GM12891 (cell line): Measurements from ENCODE around the gene HS6ST3.

Source experiments
- DNase-seq: peaks from one replicate; pipeline ENCODE4 v3.0.0; 2011; ENCODE audit warnings: low spot score; ENCODE audit not compliant: insufficient read length
- FAIRE-seq: peaks from 2 replicates; lab custom pipeline; 2011; peaks lifted over from hg19 to GRCh38; lab: Jason Lieb, UNC
- PAX5 ChIP-seq: IDR thresholded peaks from 2 replicates; pipeline ENCODE4 v1.6.1; 2011; ENCODE audit warnings: low read length, moderate library complexity, mild to moderate bottlenecking; ENCODE audit not compliant: insufficient read depth, severe bottlenecking
- POLR2A ChIP-seq: IDR thresholded peaks from 2 replicates; pipeline ENCODE4 v1.6.1; 2011; ENCODE audit warnings: low read depth, low read length, control low read depth
- POLR2AphosphoS5 ChIP-seq: IDR thresholded peaks from 2 replicates; pipeline ENCODE4 v1.6.1; 2011; ENCODE audit warnings: low read depth, low read length, control low read depth
- POU2F2 ChIP-seq: IDR thresholded peaks from 2 replicates; pipeline ENCODE4 v1.6.1; 2011; ENCODE audit warnings: low read depth, mild to moderate bottlenecking, control low read depth, low read length, moderate library complexity
- SPI1 ChIP-seq: IDR thresholded peaks from 2 replicates; pipeline ENCODE4 v1.6.1; 2011; ENCODE audit warnings: low read depth, low read length, control low read depth
- TAF1 ChIP-seq: IDR thresholded peaks from 2 replicates; pipeline ENCODE4 v1.6.1; 2011; ENCODE audit warnings: low read depth, low read length, control low read depth

The HS6ST3 gene

DNA sequence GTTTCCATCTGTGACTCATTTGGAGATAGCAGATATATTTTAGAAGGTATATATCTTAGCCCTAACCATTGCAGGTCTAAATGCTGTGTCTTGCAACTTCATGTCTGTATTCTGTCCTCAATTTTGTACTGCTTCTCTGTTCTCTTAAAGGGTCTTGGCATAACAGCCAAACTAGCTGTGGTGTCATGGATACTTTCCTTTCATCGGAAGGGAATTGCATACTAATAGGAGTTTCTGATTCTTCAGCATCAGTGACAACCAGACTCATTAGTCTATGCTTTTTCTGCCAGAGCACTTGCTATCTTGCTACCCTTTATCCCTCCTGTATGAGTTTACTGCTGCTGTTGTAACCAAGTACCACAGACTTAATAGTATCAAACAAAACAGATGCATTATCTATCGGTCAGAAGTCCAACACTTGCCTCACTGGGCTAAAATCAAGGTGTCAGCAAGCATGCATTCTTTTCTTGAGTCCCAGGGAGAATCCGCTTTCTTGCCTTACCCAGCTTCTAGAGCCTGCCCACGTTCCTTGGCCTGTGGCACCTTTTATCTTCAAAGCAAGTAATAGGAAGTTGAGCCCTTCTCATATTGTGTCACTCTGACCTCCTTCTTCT lies 253.1 kb downstream of the HS6ST3 start:
- TF ChIP-seq TAF1 (no peak), PAX5 (no peak), SPI1 (no peak), POU2F2 (no peak), POLR2AphosphoS5 (no peak), POLR2A (no peak)
- DNase-seq = no peak
- no peak for FAIRE-seq

DNA sequence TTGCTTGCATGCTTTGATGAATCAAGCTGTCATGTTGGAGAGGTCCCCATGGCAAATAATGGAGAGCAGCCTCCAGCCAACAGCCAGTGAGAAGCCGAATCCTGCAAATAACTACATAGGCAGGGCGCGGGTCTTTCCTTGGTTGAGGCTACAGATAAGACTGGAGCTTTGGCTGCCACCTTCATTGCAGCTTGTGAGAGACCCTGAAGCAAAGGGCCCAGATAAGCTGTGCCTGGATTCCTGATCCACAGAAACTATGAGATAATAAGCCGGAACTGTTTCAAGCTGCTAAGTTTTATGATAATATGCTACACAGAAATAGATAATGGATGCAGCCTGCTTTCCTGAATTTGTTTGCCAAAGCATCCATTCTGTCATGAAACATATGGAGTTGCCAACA lies 257.0 kb downstream of the HS6ST3 start:
- DNase-seq (no peak), FAIRE-seq (no peak)
- TF ChIP-seq SPI1 (no peak), POLR2A (no peak), PAX5 (no peak), POU2F2 (no peak), TAF1 (no peak), POLR2AphosphoS5 (no peak)

GRCh38 chr13:96373597-96373996 lies 283.7 kb downstream of the HS6ST3 start:
- DNase-seq = no peak
- FAIRE-seq = no peak
- TF ChIP-seq POLR2AphosphoS5 = no peak
- no peak for TF ChIP-seq POU2F2
- TF ChIP-seq SPI1 = no peak
- no peak for TF ChIP-seq POLR2A
- TF ChIP-seq TAF1 = no peak
- no peak for TF ChIP-seq PAX5

DNA sequence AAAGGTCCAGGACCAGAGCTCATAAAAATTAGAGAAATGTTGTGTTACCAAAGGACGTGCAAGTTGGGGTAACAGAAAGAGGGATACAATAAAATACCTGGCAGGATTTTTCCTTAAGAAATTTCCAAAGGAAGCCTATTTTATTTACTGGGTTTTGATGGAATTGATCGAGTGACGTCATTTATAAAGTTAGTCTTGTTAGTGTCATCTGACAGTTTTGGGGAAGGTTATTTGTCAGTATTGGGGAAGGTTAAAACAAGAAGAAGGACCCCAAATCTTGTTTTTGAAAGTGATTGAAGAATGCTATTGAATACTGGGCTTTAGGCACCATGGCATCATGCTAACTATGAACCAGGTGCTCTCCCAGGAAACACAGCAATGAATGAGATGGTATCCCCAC lies 287.9 kb downstream of the HS6ST3 start:
- FAIRE-seq (no peak), DNase-seq (no peak)
- no peak for TF ChIP-seq SPI1
- no peak for TF ChIP-seq POLR2A
- TF ChIP-seq PAX5 = no peak
- TF ChIP-seq POU2F2 = no peak
- TF ChIP-seq TAF1 = no peak
- no peak for TF ChIP-seq POLR2AphosphoS5

DNA sequence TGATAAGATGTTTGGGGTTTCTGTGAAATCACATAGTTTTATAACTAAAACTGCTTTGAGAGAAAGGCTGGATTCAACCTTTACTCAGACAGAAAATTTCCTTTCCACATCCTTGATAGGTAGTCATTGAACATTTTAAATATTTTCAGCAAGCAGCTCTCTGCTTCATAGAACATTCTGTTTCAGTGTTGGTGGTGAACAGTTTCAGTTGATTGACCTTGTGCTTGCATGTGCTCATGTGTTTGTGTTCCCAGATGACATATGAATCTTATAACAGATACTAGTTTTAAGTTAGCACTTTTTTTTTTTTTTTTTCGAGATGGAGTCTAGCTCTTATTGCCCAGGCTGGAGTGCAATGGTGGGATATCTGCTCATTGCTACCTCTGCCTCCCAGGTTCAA lies 290.1 kb downstream of the HS6ST3 start:
- TF ChIP-seq POLR2AphosphoS5 (no peak), POLR2A (no peak), TAF1 (no peak), PAX5 (no peak), POU2F2 (no peak)
- no peak for FAIRE-seq
- DNase-seq = no peak

DNA sequence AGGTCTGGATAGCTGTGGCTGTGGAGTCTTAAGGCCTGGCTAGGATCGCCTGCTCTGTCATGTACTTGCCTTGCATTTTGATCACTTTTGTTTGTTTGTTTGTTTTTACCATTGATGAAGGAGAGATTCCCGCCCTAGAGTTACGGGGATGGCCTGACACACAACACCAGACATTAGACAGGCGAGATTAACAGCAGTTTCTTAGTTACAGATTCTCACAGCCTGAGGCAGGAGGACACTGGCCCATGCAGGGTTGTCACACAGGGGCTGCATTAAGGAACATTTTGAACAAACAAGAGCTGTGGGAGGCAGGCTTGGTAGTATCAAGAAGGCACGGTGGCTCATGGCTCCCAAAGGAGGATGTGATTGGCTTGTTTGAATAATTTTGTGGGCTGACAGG lies 291.8 kb downstream of the HS6ST3 start:
- no peak for TF ChIP-seq POLR2A
- TF ChIP-seq TAF1 = no peak
- TF ChIP-seq SPI1 = no peak
- TF ChIP-seq PAX5 = no peak
- TF ChIP-seq POU2F2 = no peak
- no peak for TF ChIP-seq POLR2AphosphoS5
- DNase-seq (no peak), FAIRE-seq (no peak)

DNA sequence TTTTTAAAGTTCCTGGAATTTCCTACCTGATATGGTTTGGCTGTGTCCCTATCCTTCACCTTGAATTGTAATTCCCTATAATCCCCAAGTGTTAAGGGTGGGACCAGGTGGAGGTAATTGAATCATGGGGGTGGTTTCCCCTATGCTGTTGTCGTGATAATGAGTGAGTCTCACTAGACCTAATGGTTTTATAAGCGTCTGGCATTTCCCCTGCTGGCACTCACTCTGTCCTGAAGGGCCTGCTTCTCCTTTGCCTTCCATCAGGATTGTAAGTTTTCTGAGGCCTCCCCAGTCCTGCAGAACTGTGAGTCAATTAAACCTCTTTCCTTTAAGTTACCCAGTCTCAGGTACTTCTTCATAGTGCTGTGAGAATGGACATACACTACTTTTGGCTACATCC lies 298.7 kb downstream of the HS6ST3 start:
- FAIRE-seq (no peak), DNase-seq (no peak)
- TF ChIP-seq POU2F2 (no peak), SPI1 (no peak), POLR2A (no peak), TAF1 (no peak), PAX5 (no peak), POLR2AphosphoS5 (no peak)

- TF ChIP-seq PAX5 (no peak), SPI1 (no peak)
- FAIRE-seq (no peak), DNase-seq (no peak)
Measured at GRCh38 chr13:96391606-96392005, 301.7 kb downstream of the HS6ST3 start.

DNA sequence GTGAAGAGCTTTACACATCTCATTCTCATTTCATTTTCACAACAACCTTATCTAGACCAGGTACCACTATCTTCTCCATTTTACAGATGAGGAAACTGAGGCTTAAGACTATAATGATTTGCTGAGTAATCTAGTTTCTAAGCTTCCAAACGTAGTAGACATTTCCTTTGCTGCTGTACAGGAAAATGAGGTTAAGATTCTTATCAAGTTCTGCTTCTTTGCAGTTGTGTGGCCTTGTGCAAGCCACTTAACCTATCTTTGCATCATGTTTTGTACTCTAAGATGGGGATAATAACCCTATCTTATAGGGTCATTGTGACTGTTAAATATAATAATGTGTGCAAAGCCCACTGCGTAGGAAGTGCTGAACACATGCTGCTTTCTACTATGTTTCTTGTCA lies 307.9 kb downstream of the HS6ST3 start:
- no peak for FAIRE-seq
- TF ChIP-seq PAX5 (no peak), TAF1 (no peak), POU2F2 (no peak), POLR2AphosphoS5 (no peak), SPI1 (no peak), POLR2A (no peak)
- no peak for DNase-seq

DNA sequence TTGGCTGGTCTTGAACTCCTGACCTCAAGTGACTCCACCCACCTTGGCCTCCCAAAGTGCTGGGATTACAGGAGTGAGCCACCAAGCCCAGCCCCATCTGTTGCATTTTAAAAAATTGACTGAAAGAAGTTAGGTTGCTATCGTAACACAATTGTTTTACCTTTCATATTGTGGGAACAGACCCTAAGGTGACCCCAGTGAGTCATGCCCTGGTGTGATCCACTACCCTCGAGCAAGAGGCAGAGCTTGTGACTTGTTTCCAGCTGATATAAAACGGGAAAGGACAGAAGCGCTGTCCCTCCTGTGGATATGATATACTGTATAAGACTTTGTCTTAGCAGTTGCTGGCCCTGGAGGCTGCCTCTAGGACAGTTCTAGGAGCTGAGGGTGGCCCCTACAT lies 308.6 kb downstream of the HS6ST3 start:
- TF ChIP-seq TAF1 (no peak), POLR2A (no peak), POLR2AphosphoS5 (no peak), SPI1 (no peak), PAX5 (no peak), POU2F2 (no peak)
- FAIRE-seq = no peak
- DNase-seq = no peak
